ENCODE data around the gene PLXNA2.

Gene PLXNA2

GRCh38 chr1:208203848-208204609 is 40.2 kb downstream of the PLXNA2 start:
- peak; percentile 60 for DNase-seq

- DNase-seq = peak; percentile 74
These were observed 40.9 kb downstream of the PLXNA2 start for GRCh38 chr1:208203127-208203847.

- DNase-seq = no peak
These were observed 41.7 kb downstream of the PLXNA2 start for GRCh38 chr1:208202333-208202995.

GRCh38 chr1:208201229-208201628 is 43.0 kb downstream of the PLXNA2 start:
- no peak for DNase-seq

GRCh38 chr1:208200116-208200515 is 44.1 kb downstream of the PLXNA2 start:
- DNase-seq = no peak

- no peak for DNase-seq
These were observed 45.9 kb downstream of the PLXNA2 start for GRCh38 chr1:208198236-208198635.

GRCh38 chr1:208194944-208195343 is 49.2 kb downstream of the PLXNA2 start:
- no peak for DNase-seq

GRCh38 chr1:208192995-208193394 is 51.2 kb downstream of the PLXNA2 start:
- DNase-seq = no peak

GRCh38 chr1:208190784-208191183 is 53.4 kb downstream of the PLXNA2 start:
- peak; percentile 62 for DNase-seq

- DNase-seq = no peak
These were observed 54.5 kb downstream of the PLXNA2 start for GRCh38 chr1:208189716-208190115.

GRCh38 chr1:208189183-208189582 is 55.0 kb downstream of the PLXNA2 start:
- DNase-seq = peak; percentile 70

- no peak for DNase-seq
These were observed 55.6 kb downstream of the PLXNA2 start for GRCh38 chr1:208188607-208189006.

- DNase-seq = no peak
These were observed 56.6 kb downstream of the PLXNA2 start for GRCh38 chr1:208187499-208188041.

GRCh38 chr1:208185801-208186231 is 58.4 kb downstream of the PLXNA2 start:
- no peak for DNase-seq

- no peak for DNase-seq
These were observed 59.1 kb downstream of the PLXNA2 start for GRCh38 chr1:208184966-208185654.

- DNase-seq = peak; percentile 11
These were observed 59.9 kb downstream of the PLXNA2 start for GRCh38 chr1:208183977-208184911.

GRCh38 chr1:208182880-208183645 is 61.1 kb downstream of the PLXNA2 start:
- no peak for DNase-seq

GRCh38 chr1:208181364-208181763 is 62.8 kb downstream of the PLXNA2 start:
- DNase-seq = no peak

- DNase-seq = no peak
These were observed 63.8 kb downstream of the PLXNA2 start for GRCh38 chr1:208180421-208180820.

- DNase-seq = no peak
These were observed 64.2 kb downstream of the PLXNA2 start for GRCh38 chr1:208179961-208180409.
